ENCODE results near the gene POTEG.
"Not testable (repeated sequence)": the region's sequence is repeated elsewhere in the genome, so short reads cannot be mapped to it uniquely, and the experiment has no call there.

DNA sequence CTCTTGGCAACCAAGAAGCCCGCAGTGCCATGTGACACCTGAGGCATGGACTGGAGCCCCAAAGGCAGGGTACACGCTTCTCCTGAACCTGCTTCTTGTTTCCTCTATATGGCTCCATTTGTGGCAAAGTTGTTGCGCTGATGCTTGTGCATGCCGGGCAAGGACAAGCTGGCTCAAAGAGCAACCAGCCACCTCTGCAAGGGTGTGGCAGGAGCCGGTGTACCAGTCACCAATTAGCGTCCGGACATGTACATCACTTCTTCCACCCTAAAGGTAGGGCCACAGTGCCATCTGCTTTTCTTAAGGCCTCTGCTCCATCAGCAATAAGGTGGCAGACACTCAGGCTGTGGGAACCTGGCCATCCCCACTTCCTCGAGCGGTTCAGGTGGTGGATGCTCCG, 43.9 kb downstream of the POTEG start:
- TF ChIP-seq, protein P1, sequence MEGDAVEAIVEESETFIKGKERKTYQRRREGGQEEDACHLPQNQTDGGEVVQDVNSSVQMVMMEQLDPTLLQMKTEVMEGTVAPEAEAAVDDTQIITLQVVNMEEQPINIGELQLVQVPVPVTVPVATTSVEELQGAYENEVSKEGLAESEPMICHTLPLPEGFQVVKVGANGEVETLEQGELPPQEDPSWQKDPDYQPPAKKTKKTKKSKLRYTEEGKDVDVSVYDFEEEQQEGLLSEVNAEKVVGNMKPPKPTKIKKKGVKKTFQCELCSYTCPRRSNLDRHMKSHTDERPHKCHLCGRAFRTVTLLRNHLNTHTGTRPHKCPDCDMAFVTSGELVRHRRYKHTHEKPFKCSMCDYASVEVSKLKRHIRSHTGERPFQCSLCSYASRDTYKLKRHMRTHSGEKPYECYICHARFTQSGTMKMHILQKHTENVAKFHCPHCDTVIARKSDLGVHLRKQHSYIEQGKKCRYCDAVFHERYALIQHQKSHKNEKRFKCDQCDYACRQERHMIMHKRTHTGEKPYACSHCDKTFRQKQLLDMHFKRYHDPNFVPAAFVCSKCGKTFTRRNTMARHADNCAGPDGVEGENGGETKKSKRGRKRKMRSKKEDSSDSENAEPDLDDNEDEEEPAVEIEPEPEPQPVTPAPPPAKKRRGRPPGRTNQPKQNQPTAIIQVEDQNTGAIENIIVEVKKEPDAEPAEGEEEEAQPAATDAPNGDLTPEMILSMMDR (IDR thresholded peaks at IDR 0.05): not testable (repeated sequence)
- TF ChIP-seq EP300 (IDR thresholded peaks at IDR 0.05): not testable (repeated sequence)

Measured in esophagus muscularis mucosa (tissue), 3 donors.